ENCODE results near the gene UVRAG.

DNA sequence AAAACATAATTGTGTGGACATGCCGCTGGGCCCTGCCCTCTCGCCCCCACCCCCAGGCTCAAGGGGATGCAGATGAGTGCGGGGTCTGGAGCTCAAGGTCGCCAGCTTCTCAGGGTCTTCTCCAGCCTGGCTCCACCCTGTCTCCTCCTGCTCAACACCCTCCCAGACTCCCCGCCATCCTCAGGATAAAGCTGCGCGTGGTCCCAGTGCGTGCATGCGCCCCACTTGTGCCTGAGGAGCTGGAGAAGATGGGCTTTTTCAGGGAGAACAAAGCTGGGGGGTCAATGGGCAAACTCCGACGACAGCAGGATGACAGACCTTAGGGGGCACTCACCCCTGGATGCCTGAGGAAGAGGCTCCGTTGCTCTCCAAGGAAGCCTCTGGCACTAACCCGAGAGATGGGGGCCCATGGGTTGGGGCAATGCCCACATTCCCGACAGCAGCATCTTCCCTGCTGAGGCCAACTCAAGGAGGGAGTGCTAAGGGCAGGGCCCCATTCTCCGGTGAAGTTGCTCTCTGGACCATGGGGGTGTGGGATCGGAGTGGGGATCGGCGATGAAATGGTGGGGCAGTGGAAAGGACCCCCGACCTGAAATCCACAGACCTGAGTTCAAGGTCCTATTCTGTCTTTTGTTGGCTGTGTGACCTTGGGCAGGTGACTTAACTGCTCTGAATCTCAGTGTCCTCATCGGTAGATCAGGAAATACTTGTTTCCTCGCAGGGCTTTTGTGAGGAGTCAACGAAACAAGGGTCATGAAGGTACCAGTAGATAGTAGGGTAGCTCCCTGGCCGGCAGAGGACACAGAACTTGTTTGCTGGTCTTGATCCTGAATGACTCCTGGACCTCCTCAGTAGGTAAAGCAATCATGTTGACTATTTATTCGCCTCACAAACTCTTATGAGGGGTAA is 343.6 kb downstream of the UVRAG start:
- TF ChIP-seq, protein P1, sequence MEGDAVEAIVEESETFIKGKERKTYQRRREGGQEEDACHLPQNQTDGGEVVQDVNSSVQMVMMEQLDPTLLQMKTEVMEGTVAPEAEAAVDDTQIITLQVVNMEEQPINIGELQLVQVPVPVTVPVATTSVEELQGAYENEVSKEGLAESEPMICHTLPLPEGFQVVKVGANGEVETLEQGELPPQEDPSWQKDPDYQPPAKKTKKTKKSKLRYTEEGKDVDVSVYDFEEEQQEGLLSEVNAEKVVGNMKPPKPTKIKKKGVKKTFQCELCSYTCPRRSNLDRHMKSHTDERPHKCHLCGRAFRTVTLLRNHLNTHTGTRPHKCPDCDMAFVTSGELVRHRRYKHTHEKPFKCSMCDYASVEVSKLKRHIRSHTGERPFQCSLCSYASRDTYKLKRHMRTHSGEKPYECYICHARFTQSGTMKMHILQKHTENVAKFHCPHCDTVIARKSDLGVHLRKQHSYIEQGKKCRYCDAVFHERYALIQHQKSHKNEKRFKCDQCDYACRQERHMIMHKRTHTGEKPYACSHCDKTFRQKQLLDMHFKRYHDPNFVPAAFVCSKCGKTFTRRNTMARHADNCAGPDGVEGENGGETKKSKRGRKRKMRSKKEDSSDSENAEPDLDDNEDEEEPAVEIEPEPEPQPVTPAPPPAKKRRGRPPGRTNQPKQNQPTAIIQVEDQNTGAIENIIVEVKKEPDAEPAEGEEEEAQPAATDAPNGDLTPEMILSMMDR (tag by site-specific recombination; IDR thresholded peaks at IDR 0.05): no peak
- TF ChIP-seq, protein P2, sequence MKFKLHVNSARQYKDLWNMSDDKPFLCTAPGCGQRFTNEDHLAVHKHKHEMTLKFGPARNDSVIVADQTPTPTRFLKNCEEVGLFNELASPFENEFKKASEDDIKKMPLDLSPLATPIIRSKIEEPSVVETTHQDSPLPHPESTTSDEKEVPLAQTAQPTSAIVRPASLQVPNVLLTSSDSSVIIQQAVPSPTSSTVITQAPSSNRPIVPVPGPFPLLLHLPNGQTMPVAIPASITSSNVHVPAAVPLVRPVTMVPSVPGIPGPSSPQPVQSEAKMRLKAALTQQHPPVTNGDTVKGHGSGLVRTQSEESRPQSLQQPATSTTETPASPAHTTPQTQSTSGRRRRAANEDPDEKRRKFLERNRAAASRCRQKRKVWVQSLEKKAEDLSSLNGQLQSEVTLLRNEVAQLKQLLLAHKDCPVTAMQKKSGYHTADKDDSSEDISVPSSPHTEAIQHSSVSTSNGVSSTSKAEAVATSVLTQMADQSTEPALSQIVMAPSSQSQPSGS (tag by site-specific recombination; IDR thresholded peaks at IDR 0.05; ENCODE audit: low read depth): no peak
- no peak for TF ChIP-seq SCRT2 (tag by site-specific recombination; IDR thresholded peaks at IDR 0.05)
- TF ChIP-seq YY1 (tag by site-specific recombination; IDR thresholded peaks at IDR 0.05): no peak
- TF ChIP-seq PRDM1 (tag by site-specific recombination; IDR thresholded peaks at IDR 0.05): no peak
- no peak for TF ChIP-seq FEZF1 (tag by site-specific recombination; IDR thresholded peaks at IDR 0.05)
- no peak for TF ChIP-seq ZNF791 (tag by site-specific recombination; IDR thresholded peaks at IDR 0.05)
- 0 out of 2 replicates have a peak, but pooled peaks have one; percentile 49 for TF ChIP-seq ZNF768 (tag by site-specific recombination; IDR thresholded peaks at IDR 0.05)
- TF ChIP-seq ZNF426 (tag by site-specific recombination; IDR thresholded peaks at IDR 0.05): no peak
- no peak for TF ChIP-seq ZNF146 (tag by site-specific recombination; IDR thresholded peaks at IDR 0.05)
- TF ChIP-seq, protein P3, sequence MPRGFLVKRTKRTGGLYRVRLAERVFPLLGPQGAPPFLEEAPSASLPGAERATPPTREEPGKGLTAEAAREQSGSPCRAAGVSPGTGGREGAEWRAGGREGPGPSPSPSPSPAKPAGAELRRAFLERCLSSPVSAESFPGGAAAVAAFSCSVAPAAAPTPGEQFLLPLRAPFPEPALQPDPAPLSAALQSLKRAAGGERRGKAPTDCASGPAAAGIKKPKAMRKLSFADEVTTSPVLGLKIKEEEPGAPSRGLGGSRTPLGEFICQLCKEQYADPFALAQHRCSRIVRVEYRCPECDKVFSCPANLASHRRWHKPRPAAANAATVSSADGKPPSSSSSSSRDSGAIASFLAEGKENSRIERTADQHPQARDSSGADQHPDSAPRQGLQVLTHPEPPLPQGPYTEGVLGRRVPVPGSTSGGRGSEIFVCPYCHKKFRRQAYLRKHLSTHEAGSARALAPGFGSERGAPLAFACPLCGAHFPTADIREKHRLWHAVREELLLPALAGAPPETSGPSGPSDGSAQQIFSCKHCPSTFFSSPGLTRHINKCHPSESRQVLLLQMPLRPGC (tag by site-specific recombination; IDR thresholded peaks at IDR 0.05): no peak
- TF ChIP-seq, protein P4, sequence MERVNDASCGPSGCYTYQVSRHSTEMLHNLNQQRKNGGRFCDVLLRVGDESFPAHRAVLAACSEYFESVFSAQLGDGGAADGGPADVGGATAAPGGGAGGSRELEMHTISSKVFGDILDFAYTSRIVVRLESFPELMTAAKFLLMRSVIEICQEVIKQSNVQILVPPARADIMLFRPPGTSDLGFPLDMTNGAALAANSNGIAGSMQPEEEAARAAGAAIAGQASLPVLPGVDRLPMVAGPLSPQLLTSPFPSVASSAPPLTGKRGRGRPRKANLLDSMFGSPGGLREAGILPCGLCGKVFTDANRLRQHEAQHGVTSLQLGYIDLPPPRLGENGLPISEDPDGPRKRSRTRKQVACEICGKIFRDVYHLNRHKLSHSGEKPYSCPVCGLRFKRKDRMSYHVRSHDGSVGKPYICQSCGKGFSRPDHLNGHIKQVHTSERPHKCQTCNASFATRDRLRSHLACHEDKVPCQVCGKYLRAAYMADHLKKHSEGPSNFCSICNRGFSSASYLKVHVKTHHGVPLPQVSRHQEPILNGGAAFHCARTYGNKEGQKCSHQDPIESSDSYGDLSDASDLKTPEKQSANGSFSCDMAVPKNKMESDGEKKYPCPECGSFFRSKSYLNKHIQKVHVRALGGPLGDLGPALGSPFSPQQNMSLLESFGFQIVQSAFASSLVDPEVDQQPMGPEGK (tag by site-specific recombination; IDR thresholded peaks at IDR 0.05): no peak
- TF ChIP-seq ZNF311 (tag by site-specific recombination; IDR thresholded peaks at IDR 0.05; ENCODE audit: borderline replicate concordance): no peak
- TF ChIP-seq, protein P5, sequence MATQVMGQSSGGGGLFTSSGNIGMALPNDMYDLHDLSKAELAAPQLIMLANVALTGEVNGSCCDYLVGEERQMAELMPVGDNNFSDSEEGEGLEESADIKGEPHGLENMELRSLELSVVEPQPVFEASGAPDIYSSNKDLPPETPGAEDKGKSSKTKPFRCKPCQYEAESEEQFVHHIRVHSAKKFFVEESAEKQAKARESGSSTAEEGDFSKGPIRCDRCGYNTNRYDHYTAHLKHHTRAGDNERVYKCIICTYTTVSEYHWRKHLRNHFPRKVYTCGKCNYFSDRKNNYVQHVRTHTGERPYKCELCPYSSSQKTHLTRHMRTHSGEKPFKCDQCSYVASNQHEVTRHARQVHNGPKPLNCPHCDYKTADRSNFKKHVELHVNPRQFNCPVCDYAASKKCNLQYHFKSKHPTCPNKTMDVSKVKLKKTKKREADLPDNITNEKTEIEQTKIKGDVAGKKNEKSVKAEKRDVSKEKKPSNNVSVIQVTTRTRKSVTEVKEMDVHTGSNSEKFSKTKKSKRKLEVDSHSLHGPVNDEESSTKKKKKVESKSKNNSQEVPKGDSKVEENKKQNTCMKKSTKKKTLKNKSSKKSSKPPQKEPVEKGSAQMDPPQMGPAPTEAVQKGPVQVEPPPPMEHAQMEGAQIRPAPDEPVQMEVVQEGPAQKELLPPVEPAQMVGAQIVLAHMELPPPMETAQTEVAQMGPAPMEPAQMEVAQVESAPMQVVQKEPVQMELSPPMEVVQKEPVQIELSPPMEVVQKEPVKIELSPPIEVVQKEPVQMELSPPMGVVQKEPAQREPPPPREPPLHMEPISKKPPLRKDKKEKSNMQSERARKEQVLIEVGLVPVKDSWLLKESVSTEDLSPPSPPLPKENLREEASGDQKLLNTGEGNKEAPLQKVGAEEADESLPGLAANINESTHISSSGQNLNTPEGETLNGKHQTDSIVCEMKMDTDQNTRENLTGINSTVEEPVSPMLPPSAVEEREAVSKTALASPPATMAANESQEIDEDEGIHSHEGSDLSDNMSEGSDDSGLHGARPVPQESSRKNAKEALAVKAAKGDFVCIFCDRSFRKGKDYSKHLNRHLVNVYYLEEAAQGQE (tag by site-specific recombination; IDR thresholded peaks at IDR 0.05): no peak

Data from HEK293 (cell line).